ENCODE measurements around the gene EFNA5. TPM values are rescaled to one million over a fixed set of nuclear protein-coding genes. Genes with fewer than 3 reads are reported as not detected.

The EFNA5 gene
- total RNA-seq, 4 donors from 2014 or later = 2.4 to 9.2 (median 3.9) TPM

- no peak overlapping the region for H3K27ac ChIP-seq
- ATAC-seq = no peak
- no peaks in the 10 kb centered on the region for H3K36me3 ChIP-seq
- peaks cover 0 to 6% (median 0%) of the 10 kb centered on the region in 3 donors for H3K4me1 ChIP-seq
- TF ChIP-seq POLR2A (IDR thresholded peaks at IDR 0.05) (no peak), EP300 (IDR thresholded peaks at IDR 0.05) (no peak), POLR2AphosphoS5 (IDR thresholded peaks at IDR 0.05) (no peak), CTCF (IDR thresholded peaks at IDR 0.05) (no peak)
- no peaks in the 10 kb centered on the region for H3K27me3 ChIP-seq
- WGBS, 2 donors (ENCODE audit: low coverage in 1 of 2) = 71 to 83% methylated on average over 3 to 7 of the region's 7 CpGs
- no peak overlapping the region for H3K4me3 ChIP-seq
- no peaks in the 10 kb centered on the region for H3K9me3 ChIP-seq
Observed at GRCh38 chr5:107589520-107590193, 81.1 kb downstream of the EFNA5 start.

DNA sequence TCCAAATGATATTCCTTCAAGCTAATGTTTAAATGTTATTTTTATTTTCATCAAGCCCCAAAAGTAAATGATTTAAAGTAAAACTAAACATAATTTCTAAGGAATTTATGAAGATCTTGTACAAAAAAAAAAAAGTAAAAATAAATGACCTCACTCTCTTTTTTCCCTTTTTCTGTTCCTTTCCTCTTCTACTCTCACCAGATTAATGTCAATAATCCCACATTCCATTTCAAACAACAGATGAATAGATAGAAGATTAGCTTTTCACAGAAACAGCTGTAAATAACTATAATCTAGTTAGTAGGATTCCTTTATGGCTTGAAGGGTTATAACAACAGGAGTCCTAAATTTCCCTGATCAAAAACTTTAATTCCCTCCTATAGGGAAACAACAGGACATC lies 88.1 kb downstream of the EFNA5 start:
- Histone ChIP-seq H3K4me1 (no peaks in the 10 kb centered on the region), H3K27ac (no peak overlapping the region), H3K27me3 (no peaks in the 10 kb centered on the region), H3K9me3 (no peaks in the 10 kb centered on the region), H3K36me3 (no peaks in the 10 kb centered on the region), H3K4me3 (no peak overlapping the region)
- TF ChIP-seq CTCF (IDR thresholded peaks at IDR 0.05) = no peak
- TF ChIP-seq POLR2A (IDR thresholded peaks at IDR 0.05) = no peak
- TF ChIP-seq EP300 (IDR thresholded peaks at IDR 0.05) = no peak
- no peak for TF ChIP-seq POLR2AphosphoS5 (IDR thresholded peaks at IDR 0.05)
- ATAC-seq = no peak

DNA sequence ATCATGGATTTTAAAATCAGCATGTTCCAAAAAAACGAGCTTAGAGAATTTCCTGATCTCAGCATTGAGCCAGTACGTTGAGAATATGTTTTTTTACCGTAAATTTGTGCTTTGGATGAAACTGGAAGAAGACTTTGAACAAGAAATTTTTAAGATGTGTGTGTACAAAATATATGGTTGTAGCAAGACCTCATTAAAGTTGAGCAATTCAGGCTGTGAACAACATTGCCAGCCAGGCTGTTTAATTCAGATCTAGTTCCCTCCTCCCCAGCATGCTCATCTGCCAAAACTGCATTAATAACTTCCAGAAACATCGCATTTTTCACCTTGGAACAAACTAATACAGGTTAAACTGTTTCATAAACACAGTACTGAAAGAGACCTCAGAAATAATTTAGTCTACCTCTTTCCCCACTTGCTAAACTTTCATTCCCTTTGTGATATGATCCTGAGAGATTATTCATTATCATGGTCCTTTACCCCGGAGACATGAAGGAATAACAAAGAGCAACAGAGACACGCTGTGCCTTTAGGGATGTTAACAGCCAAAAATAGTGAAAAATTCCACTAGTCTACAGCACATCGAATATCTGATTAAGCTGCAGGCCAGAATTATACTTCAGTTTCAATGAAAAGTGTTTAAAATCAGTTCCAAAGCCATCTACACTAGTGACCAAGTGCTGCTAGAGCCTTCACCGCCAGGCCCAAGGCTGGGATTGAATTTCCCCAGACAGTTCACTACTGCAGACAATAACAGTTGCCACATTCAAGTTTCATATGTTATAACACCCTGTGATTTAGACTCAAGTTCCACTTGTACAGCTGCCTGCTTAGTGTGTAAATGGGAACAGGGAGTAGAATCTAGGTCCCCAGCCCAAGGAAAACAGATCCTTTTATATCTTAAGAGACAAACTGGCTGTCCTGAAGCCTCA lies 89.6 kb downstream of the EFNA5 start:
- no peak for TF ChIP-seq EP300 (IDR thresholded peaks at IDR 0.05)
- no peak for TF ChIP-seq CTCF (IDR thresholded peaks at IDR 0.05)
- no peak for TF ChIP-seq POLR2AphosphoS5 (IDR thresholded peaks at IDR 0.05)
- TF ChIP-seq POLR2A (IDR thresholded peaks at IDR 0.05) = no peak
- H3K36me3 ChIP-seq = no peaks in the 10 kb centered on the region
- peak; percentile 70 for ATAC-seq
- peak overlapping the region in 3 of 4 donors; percentile 1 to 60 (median 29) for H3K27ac ChIP-seq
- no peaks in the 10 kb centered on the region for H3K9me3 ChIP-seq
- H3K4me1 ChIP-seq = no peaks in the 10 kb centered on the region
- no peaks in the 10 kb centered on the region for H3K27me3 ChIP-seq
- 52 to 78% methylated on average over 7 to 8 of the region's 8 CpGs for WGBS, 2 donors (ENCODE audit: low coverage in 1 of 2)
- no peak overlapping the region for H3K4me3 ChIP-seq

GRCh38 chr5:107578051-107578635 lies 92.6 kb downstream of the EFNA5 start:
- ATAC-seq = peak; percentile 67
- Histone ChIP-seq H3K4me3 (no peak overlapping the region), H3K36me3 (no peaks in the 10 kb centered on the region), H3K27ac (no peak overlapping the region), H3K4me1 (no peaks in the 10 kb centered on the region), H3K27me3 (no peaks in the 10 kb centered on the region), H3K9me3 (no peaks in the 10 kb centered on the region)
- no peak for TF ChIP-seq CTCF (IDR thresholded peaks at IDR 0.05)
- no peak for TF ChIP-seq POLR2AphosphoS5 (IDR thresholded peaks at IDR 0.05)
- TF ChIP-seq EP300 (IDR thresholded peaks at IDR 0.05) = no peak
- no peak for TF ChIP-seq POLR2A (IDR thresholded peaks at IDR 0.05)
- 81 to 83% methylated on average over 3 to 4 of the region's 4 CpGs for WGBS, 2 donors (ENCODE audit: low coverage in 1 of 2)

Measured in gastroesophageal sphincter (tissue), 4 donors.